ENCODE data around the gene XK. TPM values are rescaled to one million over a fixed set of nuclear protein-coding genes. Genes with fewer than 3 reads are reported as not detected.

The XK gene
- total RNA-seq, 1 experiment from 2014 or later, result 1.1 TPM

DNA sequence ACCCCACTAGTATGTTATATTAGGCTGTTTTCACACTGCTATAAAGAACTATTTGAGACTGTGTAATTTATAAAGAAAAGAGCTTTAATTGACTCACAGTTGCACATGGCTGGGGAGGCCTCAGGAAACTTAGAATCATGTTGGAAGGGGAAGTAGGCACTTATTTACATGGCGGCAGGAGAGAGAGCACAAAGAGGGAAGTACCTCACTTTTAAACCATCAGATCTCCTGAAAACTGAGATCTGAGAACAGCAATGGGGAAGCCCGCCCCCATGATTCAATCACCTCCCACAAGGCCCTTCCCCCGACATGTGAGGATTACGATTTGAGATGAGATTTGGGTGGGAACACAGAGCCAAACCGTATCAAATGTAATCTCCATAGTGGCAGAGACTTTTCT lies 45.4 kb upstream of the XK start:
- ATAC-seq (no peak), DNase-seq (ENCODE audit: low spot score) (no peak)
- Mint-ChIP-seq H3K36me3 (no peaks in the 10 kb centered on the region), H3K4me1 (peaks cover 9% of the 10 kb centered on the region), H3K27me3 (ENCODE audit: low read depth) (no peaks in the 10 kb centered on the region; the same call in 1 of the 2 replicates), H3K9me3 (no peaks in the 10 kb centered on the region), H3K27ac (no peak overlapping the region), H3K4me3 (no peak overlapping the region)
- TF ChIP-seq ZNF138 (CRISPR knock-in tag; conservative IDR thresholded peaks at IDR 0.05) (no peak), FOXK1 (CRISPR knock-in tag; IDR thresholded peaks at IDR 0.05) (no peak), HMGA2 (CRISPR knock-in tag; IDR thresholded peaks at IDR 0.05) (no peak), MXD4 (CRISPR knock-in tag; IDR thresholded peaks at IDR 0.05; ENCODE audit: borderline replicate concordance) (no peak), IRF2 (CRISPR knock-in tag; IDR thresholded peaks at IDR 0.05; ENCODE audit: borderline replicate concordance, low read depth) (no peak), ZNF423 (CRISPR knock-in tag; IDR thresholded peaks at IDR 0.05) (no peak)
- TF ChIP-seq, protein P1, sequence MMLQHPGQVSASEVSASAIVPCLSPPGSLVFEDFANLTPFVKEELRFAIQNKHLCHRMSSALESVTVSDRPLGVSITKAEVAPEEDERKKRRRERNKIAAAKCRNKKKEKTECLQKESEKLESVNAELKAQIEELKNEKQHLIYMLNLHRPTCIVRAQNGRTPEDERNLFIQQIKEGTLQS (CRISPR knock-in tag; conservative IDR thresholded peaks at IDR 0.05), result no peak
- TF ChIP-seq, protein P2, sequence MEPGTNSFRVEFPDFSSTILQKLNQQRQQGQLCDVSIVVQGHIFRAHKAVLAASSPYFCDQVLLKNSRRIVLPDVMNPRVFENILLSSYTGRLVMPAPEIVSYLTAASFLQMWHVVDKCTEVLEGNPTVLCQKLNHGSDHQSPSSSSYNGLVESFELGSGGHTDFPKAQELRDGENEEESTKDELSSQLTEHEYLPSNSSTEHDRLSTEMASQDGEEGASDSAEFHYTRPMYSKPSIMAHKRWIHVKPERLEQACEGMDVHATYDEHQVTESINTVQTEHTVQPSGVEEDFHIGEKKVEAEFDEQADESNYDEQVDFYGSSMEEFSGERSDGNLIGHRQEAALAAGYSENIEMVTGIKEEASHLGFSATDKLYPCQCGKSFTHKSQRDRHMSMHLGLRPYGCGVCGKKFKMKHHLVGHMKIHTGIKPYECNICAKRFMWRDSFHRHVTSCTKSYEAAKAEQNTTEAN (CRISPR knock-in tag; IDR thresholded peaks at IDR 0.05), result no peak
- ChIA-PET CTCF (no interaction called here), POLR2A (no interaction called here)

DNA sequence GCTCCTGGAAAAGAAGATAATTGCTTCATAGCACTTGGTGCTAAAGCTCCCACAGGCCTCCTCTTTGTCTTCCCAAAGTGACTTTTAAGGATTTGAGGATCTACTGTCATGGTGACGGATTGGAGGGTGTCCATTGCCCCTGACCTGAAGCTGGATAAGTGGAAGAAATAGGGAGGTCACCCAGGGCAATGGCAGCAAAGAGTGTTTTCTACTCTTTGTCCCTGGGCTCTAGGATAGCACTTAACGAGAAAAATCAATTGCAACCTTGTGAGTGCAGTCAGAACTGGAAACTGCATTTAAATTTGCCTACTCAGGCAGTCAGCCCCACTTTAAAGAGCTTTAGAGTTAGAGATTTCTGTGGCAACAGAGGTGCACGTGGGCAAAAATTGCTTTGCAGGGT lies 43.7 kb upstream of the XK start:
- POLR2A ChIA-PET, result no interaction called here
- Mint-ChIP-seq H3K4me1 (peaks cover 18% of the 10 kb centered on the region), H3K36me3 (no peaks in the 10 kb centered on the region), H3K4me3 (no peak overlapping the region), H3K9me3 (no peaks in the 10 kb centered on the region), H3K27ac (no peak overlapping the region), H3K27me3 (ENCODE audit: low read depth) (no peaks in the 10 kb centered on the region; the same call in 1 of the 2 replicates)
- CTCF ChIA-PET, result no interaction called here
- DNase-seq (ENCODE audit: low spot score) (no peak), ATAC-seq (no peak)
- TF ChIP-seq, protein P3, sequence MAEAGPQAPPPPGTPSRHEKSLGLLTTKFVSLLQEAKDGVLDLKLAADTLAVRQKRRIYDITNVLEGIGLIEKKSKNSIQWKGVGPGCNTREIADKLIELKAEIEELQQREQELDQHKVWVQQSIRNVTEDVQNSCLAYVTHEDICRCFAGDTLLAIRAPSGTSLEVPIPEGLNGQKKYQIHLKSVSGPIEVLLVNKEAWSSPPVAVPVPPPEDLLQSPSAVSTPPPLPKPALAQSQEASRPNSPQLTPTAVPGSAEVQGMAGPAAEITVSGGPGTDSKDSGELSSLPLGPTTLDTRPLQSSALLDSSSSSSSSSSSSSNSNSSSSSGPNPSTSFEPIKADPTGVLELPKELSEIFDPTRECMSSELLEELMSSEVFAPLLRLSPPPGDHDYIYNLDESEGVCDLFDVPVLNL (CRISPR knock-in tag; IDR thresholded peaks at IDR 0.05; ENCODE audit: borderline replicate concordance, low read depth), result no peak

DNA sequence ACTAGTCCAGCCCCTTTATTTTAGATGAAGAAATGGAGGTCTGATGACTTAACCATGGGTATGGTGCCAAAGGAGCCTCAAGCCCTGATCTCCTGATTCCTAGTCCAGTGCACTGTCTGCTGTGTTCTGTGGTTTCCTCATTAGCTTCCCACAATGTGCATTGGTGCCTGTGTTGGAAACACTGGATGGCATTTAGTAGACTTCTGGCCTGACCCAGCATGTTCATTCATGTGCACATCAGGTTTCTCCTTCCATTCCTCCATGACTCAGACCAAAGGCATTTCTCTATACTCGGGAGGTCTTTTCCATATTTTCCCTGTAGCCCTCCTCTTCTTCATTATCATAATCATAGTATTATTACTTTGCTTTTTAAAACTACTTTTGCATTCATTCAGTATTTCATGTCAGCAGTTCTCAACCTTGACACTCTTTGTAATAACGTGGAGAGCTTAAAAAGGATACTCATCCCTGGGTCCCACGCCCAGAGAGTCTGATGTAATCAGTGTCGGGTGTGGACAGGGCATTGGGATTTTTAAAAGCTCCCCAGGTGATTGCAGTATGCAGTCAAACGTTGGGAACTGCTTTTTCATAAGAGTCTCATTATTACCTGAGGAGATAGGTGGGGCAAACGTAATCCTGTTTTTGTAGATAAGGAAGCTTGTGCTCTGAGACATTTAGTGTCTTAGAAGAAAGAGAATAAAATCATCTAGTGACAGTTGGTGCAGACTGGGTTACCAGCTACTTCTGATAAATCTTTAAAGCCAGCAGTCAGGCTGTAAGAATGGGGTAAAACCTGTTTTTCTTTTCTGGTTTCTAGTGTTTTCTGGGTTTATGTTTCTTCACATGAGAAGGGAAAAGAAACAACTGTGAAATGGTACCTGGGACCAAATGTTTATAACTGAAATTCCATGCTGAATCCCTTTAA lies 40.9 kb upstream of the XK start:
- H3K4me1 Mint-ChIP-seq, result peaks cover 18% of the 10 kb centered on the region
- no peaks in the 10 kb centered on the region; the same call in 1 of the 2 replicates for H3K27me3 Mint-ChIP-seq (ENCODE audit: low read depth)
- no peak for ATAC-seq
- POLR2A ChIA-PET, result no interaction called here
- TF ChIP-seq, protein P4, sequence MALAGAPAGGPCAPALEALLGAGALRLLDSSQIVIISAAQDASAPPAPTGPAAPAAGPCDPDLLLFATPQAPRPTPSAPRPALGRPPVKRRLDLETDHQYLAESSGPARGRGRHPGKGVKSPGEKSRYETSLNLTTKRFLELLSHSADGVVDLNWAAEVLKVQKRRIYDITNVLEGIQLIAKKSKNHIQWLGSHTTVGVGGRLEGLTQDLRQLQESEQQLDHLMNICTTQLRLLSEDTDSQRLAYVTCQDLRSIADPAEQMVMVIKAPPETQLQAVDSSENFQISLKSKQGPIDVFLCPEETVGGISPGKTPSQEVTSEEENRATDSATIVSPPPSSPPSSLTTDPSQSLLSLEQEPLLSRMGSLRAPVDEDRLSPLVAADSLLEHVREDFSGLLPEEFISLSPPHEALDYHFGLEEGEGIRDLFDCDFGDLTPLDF (CRISPR knock-in tag; IDR thresholded peaks at IDR 0.05), result no peak
- TF ChIP-seq ZNF263 (CRISPR knock-in tag; IDR thresholded peaks at IDR 0.05; ENCODE audit: low read depth), result no peak
- TF ChIP-seq ZNF121 (CRISPR knock-in tag; IDR thresholded peaks at IDR 0.05), result no peak
- TF ChIP-seq ZNF232 (CRISPR knock-in tag; IDR thresholded peaks at IDR 0.05), result no peak
- TF ChIP-seq, protein P3 (CRISPR knock-in tag; IDR thresholded peaks at IDR 0.05; ENCODE audit: borderline replicate concordance, low read depth), result no peak
- TF ChIP-seq SOX15 (CRISPR knock-in tag; IDR thresholded peaks at IDR 0.05), result no peak
- TF ChIP-seq, protein P5, sequence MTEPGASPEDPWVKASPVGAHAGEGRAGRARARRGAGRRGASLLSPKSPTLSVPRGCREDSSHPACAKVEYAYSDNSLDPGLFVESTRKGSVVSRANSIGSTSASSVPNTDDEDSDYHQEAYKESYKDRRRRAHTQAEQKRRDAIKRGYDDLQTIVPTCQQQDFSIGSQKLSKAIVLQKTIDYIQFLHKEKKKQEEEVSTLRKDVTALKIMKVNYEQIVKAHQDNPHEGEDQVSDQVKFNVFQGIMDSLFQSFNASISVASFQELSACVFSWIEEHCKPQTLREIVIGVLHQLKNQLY (CRISPR knock-in tag; IDR thresholded peaks at IDR 0.05), result no peak
- TF ChIP-seq, protein P6, sequence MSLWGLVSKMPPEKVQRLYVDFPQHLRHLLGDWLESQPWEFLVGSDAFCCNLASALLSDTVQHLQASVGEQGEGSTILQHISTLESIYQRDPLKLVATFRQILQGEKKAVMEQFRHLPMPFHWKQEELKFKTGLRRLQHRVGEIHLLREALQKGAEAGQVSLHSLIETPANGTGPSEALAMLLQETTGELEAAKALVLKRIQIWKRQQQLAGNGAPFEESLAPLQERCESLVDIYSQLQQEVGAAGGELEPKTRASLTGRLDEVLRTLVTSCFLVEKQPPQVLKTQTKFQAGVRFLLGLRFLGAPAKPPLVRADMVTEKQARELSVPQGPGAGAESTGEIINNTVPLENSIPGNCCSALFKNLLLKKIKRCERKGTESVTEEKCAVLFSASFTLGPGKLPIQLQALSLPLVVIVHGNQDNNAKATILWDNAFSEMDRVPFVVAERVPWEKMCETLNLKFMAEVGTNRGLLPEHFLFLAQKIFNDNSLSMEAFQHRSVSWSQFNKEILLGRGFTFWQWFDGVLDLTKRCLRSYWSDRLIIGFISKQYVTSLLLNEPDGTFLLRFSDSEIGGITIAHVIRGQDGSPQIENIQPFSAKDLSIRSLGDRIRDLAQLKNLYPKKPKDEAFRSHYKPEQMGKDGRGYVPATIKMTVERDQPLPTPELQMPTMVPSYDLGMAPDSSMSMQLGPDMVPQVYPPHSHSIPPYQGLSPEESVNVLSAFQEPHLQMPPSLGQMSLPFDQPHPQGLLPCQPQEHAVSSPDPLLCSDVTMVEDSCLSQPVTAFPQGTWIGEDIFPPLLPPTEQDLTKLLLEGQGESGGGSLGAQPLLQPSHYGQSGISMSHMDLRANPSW (CRISPR knock-in tag; conservative IDR thresholded peaks at IDR 0.05; ENCODE audit: low read depth), result no peak
- TF ChIP-seq TCF7 (CRISPR knock-in tag; IDR thresholded peaks at IDR 0.05; ENCODE audit: low read depth), result no peak
- TF ChIP-seq, protein P7, sequence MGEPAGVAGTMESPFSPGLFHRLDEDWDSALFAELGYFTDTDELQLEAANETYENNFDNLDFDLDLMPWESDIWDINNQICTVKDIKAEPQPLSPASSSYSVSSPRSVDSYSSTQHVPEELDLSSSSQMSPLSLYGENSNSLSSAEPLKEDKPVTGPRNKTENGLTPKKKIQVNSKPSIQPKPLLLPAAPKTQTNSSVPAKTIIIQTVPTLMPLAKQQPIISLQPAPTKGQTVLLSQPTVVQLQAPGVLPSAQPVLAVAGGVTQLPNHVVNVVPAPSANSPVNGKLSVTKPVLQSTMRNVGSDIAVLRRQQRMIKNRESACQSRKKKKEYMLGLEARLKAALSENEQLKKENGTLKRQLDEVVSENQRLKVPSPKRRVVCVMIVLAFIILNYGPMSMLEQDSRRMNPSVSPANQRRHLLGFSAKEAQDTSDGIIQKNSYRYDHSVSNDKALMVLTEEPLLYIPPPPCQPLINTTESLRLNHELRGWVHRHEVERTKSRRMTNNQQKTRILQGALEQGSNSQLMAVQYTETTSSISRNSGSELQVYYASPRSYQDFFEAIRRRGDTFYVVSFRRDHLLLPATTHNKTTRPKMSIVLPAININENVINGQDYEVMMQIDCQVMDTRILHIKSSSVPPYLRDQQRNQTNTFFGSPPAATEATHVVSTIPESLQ (CRISPR knock-in tag; IDR thresholded peaks at IDR 0.05), result no peak
- CTCF ChIA-PET, result no interaction called here
- no peak for DNase-seq (ENCODE audit: low spot score)
- H3K4me3 Mint-ChIP-seq, result no peak overlapping the region
- no peak overlapping the region for H3K27ac Mint-ChIP-seq
- no peaks in the 10 kb centered on the region for H3K36me3 Mint-ChIP-seq
- H3K9me3 Mint-ChIP-seq, result no peaks in the 10 kb centered on the region

All from WTC11 (cell line).